ENCODE measurements around the gene SSBP2.

The SSBP2 gene

GRCh38 chr5:81609810-81610375 is 141.0 kb downstream of the SSBP2 start:
- no peaks in the 10 kb centered on the region for H3K4me1 ChIP-seq
- H3K27me3 ChIP-seq = no peaks in the 10 kb centered on the region
- DNase-seq = no peak
- no peak overlapping the region for H3K4me3 ChIP-seq (ENCODE audit: low read depth, low read length)
- no peaks in the 10 kb centered on the region for H3K9me3 ChIP-seq
- peaks cover 8% of the 10 kb centered on the region; the same call in 1 of the 2 replicates for H3K36me3 ChIP-seq
- TF ChIP-seq CTCF (IDR thresholded peaks at IDR 0.05; ENCODE audit: low read depth, low read length) = no peak

- DNase-seq = no peak
- no peak for TF ChIP-seq CTCF (IDR thresholded peaks at IDR 0.05; ENCODE audit: low read depth, low read length)
- Histone ChIP-seq H3K36me3 (peaks cover 8% of the 10 kb centered on the region; the same call in 1 of the 2 replicates), H3K4me3 (ENCODE audit: low read depth, low read length) (no peak overlapping the region), H3K4me1 (no peaks in the 10 kb centered on the region; the same call in 1 of the 2 replicates), H3K9me3 (no peaks in the 10 kb centered on the region), H3K27me3 (no peaks in the 10 kb centered on the region)
Measured at GRCh38 chr5:81608976-81609375, 141.9 kb downstream of the SSBP2 start.

- H3K4me3 ChIP-seq (ENCODE audit: low read depth, low read length) = no peak overlapping the region
- H3K27me3 ChIP-seq = no peaks in the 10 kb centered on the region
- peaks cover 2% of the 10 kb centered on the region; the same call in 1 of the 2 replicates for H3K36me3 ChIP-seq
- no peak for DNase-seq
- H3K9me3 ChIP-seq = no peaks in the 10 kb centered on the region
- H3K4me1 ChIP-seq = peaks cover 6% of the 10 kb centered on the region
- no peak for TF ChIP-seq CTCF (IDR thresholded peaks at IDR 0.05; ENCODE audit: low read depth, low read length)
Measured at GRCh38 chr5:81607693-81608092, 143.2 kb downstream of the SSBP2 start.

GRCh38 chr5:81606150-81606549 is 144.7 kb downstream of the SSBP2 start:
- DNase-seq = no peak
- Histone ChIP-seq H3K36me3 (no peaks in the 10 kb centered on the region), H3K27me3 (no peaks in the 10 kb centered on the region), H3K9me3 (no peaks in the 10 kb centered on the region), H3K4me1 (peaks cover 8% of the 10 kb centered on the region), H3K4me3 (ENCODE audit: low read depth, low read length) (no peak overlapping the region)
- no peak for TF ChIP-seq CTCF (IDR thresholded peaks at IDR 0.05; ENCODE audit: low read depth, low read length)

GRCh38 chr5:81605299-81605698 is 145.6 kb downstream of the SSBP2 start:
- TF ChIP-seq CTCF (IDR thresholded peaks at IDR 0.05; ENCODE audit: low read depth, low read length) = no peak

GRCh38 chr5:81604193-81604592 is 146.7 kb downstream of the SSBP2 start:
- no peaks in the 10 kb centered on the region for H3K36me3 ChIP-seq
- H3K9me3 ChIP-seq = no peaks in the 10 kb centered on the region
- H3K4me1 ChIP-seq = peaks cover 8% of the 10 kb centered on the region
- H3K27me3 ChIP-seq = no peaks in the 10 kb centered on the region
- no peak overlapping the region for H3K4me3 ChIP-seq (ENCODE audit: low read depth, low read length)
- DNase-seq = no peak
- no peak for TF ChIP-seq CTCF (IDR thresholded peaks at IDR 0.05; ENCODE audit: low read depth, low read length)

More at GRCh38 chr5:81605299-81605698, 145.6 kb downstream of the SSBP2 start:
- no peaks in the 10 kb centered on the region for H3K9me3 ChIP-seq
- no peaks in the 10 kb centered on the region for H3K36me3 ChIP-seq
- peaks cover 8% of the 10 kb centered on the region for H3K4me1 ChIP-seq
- no peak for DNase-seq
- H3K4me3 ChIP-seq (ENCODE audit: low read depth, low read length) = no peak overlapping the region
- H3K27me3 ChIP-seq = no peaks in the 10 kb centered on the region

Data from BE2C (cell line).